ENCODE results near the gene GALNT10.

Gene GALNT10

GRCh38 chr5:154391788-154392187 is 201.3 kb downstream of the GALNT10 start:
- no peak for DNase-seq

GRCh38 chr5:154393850-154394249 is 203.3 kb downstream of the GALNT10 start:
- DNase-seq: no peak

GRCh38 chr5:154394307-154394706 is 203.8 kb downstream of the GALNT10 start:
- no peak for DNase-seq

GRCh38 chr5:154395407-154396106 is 205.0 kb downstream of the GALNT10 start:
- DNase-seq: no peak

- no peak for DNase-seq
Measured at GRCh38 chr5:154396128-154396527, 205.6 kb downstream of the GALNT10 start.

GRCh38 chr5:154397652-154398406 is 207.3 kb downstream of the GALNT10 start:
- DNase-seq: no peak

GRCh38 chr5:154400678-154401077 is 210.1 kb downstream of the GALNT10 start:
- DNase-seq: no peak

GRCh38 chr5:154401355-154401754 is 210.8 kb downstream of the GALNT10 start:
- no peak for DNase-seq

GRCh38 chr5:154401931-154402330 is 211.4 kb downstream of the GALNT10 start:
- DNase-seq: no peak

GRCh38 chr5:154402611-154403010 is 212.1 kb downstream of the GALNT10 start:
- no peak for DNase-seq

GRCh38 chr5:154403234-154403633 is 212.7 kb downstream of the GALNT10 start:
- DNase-seq: no peak

- no peak for DNase-seq
Measured at GRCh38 chr5:154403776-154404387, 213.3 kb downstream of the GALNT10 start.

- peak; percentile 62 for DNase-seq
Measured at GRCh38 chr5:154405078-154405792, 214.7 kb downstream of the GALNT10 start.

GRCh38 chr5:154406231-154406630 is 215.7 kb downstream of the GALNT10 start:
- no peak for DNase-seq

- DNase-seq: no peak
Measured at GRCh38 chr5:154406826-154407225, 216.3 kb downstream of the GALNT10 start.

- DNase-seq: no peak
Measured at GRCh38 chr5:154408811-154409210, 218.3 kb downstream of the GALNT10 start.

GRCh38 chr5:154409230-154409840 is 218.8 kb downstream of the GALNT10 start:
- DNase-seq: no peak

- DNase-seq: no peak
Measured at GRCh38 chr5:154410008-154410407, 219.5 kb downstream of the GALNT10 start.

GRCh38 chr5:154410786-154411185 is 220.3 kb downstream of the GALNT10 start:
- no peak for DNase-seq

GRCh38 chr5:154411338-154411737 is 220.8 kb downstream of the GALNT10 start:
- no peak for DNase-seq

- no peak for DNase-seq
Measured at GRCh38 chr5:154412316-154412715, 221.8 kb downstream of the GALNT10 start.

- no peak for DNase-seq
Measured at GRCh38 chr5:154412925-154413324, 222.4 kb downstream of the GALNT10 start.

GRCh38 chr5:154415114-154415513 is 224.6 kb downstream of the GALNT10 start:
- no peak for DNase-seq
